H1 (cell line): ENCODE data around the gene CNPY3.
"Not testable (repeated sequence)": the region's sequence is repeated elsewhere in the genome, so short reads cannot be mapped to it uniquely, and the experiment has no call there.

Experiments used
- CBX5 ChIP-seq: fragments of 300-800, 300-1000 bp; sonication (generic); IDR thresholded peaks from 2 replicates; pipeline ENCODE4 v1.7.1; 2016; ENCODE audit warnings: antibody characterized with exemption, low read length, low read depth
- EGR1 ChIP-seq: IDR thresholded peaks from 2 replicates; pipeline ENCODE4 v1.6.1; 2011; ENCODE audit warnings: low read depth, low read length, borderline replicate concordance
- GABPA ChIP-seq: IDR thresholded peaks from 2 replicates; pipeline ENCODE4 v1.6.1; 2011; ENCODE audit warnings: mild to moderate bottlenecking, low read length, moderate library complexity, borderline replicate concordance; ENCODE audit not compliant: insufficient read depth
- GTF2F1 ChIP-seq: IDR thresholded peaks from 2 replicates; pipeline ENCODE4 v1.6.1; 2012; ENCODE audit warnings: low read depth, low read length, improper control_type of control experiment, borderline replicate concordance
- POLR2AphosphoS5 ChIP-seq: IDR thresholded peaks from 2 replicates; pipeline ENCODE4 v1.6.1; 2011; ENCODE audit warnings: low read depth, low read length
- RFX5 ChIP-seq: IDR thresholded peaks from 2 replicates; pipeline ENCODE4 v1.6.1; 2011; ENCODE audit warnings: low read depth, low read length, improper control_type of control experiment, borderline replicate concordance
- TCF12 ChIP-seq: IDR thresholded peaks from 2 replicates; pipeline ENCODE4 v1.6.1; 2011; ENCODE audit warnings: low read depth, mild to moderate bottlenecking, low read length
- TEAD4 ChIP-seq: IDR thresholded peaks from 2 replicates; pipeline ENCODE4 v1.6.1; 2012; ENCODE audit warnings: low read depth, low read length, inconsistent platforms, mixed read lengths
- TF ChIP-seq, protein P1 (sequence below), 3 experiments: IDR thresholded peaks; 1 replicate in 2 of 3; 2 replicates in 1 of 3; pipeline versions ENCODE4 v1.5.1 to v1.6.1; 2011; ENCODE audit warnings: low read length in 3 of 3, mild to moderate bottlenecking in 3 of 3, inconsistent platforms in 2 of 3, low read depth in 1 of 3, moderate library complexity in 1 of 3; ENCODE audit not compliant: insufficient read depth in 1 of 3; ENCODE audit errors: control extremely low read depth in 1 of 3
- TF ChIP-seq, protein P2 (sequence below): IDR thresholded peaks from 2 replicates; pipeline ENCODE4 v1.6.1; 2012; ENCODE audit warnings: inconsistent platforms

DNA sequence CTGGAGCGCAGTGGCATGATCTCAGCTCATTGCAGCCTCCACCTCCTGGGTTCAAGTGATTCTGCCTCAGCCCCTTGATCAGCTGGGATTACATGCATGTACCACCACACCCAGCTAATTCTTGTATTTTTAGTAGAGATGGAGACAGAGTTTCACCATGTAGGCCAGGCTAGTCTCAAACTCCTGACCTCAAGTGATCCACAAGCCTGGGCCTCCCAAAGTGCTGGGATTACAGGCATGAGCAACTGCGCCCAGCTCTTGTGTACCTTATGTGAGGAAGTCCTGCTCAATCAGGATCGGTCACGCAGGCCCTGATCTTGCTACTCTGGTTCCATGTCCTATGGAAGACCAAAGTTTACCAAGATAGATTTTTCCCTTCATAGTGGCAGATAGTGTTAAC, 41.1 kb upstream of the CNPY3 start:
- not testable (repeated sequence) for TF ChIP-seq RFX5, CBX5, GABPA, POLR2AphosphoS5, EGR1, TCF12, TEAD4, GTF2F1
- TF ChIP-seq, protein P1, sequence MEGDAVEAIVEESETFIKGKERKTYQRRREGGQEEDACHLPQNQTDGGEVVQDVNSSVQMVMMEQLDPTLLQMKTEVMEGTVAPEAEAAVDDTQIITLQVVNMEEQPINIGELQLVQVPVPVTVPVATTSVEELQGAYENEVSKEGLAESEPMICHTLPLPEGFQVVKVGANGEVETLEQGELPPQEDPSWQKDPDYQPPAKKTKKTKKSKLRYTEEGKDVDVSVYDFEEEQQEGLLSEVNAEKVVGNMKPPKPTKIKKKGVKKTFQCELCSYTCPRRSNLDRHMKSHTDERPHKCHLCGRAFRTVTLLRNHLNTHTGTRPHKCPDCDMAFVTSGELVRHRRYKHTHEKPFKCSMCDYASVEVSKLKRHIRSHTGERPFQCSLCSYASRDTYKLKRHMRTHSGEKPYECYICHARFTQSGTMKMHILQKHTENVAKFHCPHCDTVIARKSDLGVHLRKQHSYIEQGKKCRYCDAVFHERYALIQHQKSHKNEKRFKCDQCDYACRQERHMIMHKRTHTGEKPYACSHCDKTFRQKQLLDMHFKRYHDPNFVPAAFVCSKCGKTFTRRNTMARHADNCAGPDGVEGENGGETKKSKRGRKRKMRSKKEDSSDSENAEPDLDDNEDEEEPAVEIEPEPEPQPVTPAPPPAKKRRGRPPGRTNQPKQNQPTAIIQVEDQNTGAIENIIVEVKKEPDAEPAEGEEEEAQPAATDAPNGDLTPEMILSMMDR (IDR thresholded peaks at IDR 0.05; ENCODE audit: control extremely low read depth in 1 of 3, insufficient read depth in 1 of 3, low read depth in 1 of 3, low read length in 3 of 3) = not testable (repeated sequence)
- TF ChIP-seq, protein P2, sequence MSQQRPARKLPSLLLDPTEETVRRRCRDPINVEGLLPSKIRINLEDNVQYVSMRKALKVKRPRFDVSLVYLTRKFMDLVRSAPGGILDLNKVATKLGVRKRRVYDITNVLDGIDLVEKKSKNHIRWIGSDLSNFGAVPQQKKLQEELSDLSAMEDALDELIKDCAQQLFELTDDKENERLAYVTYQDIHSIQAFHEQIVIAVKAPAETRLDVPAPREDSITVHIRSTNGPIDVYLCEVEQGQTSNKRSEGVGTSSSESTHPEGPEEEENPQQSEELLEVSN = not testable (repeated sequence)
